Panc1 (cell line): ENCODE results near the gene THAP10. TPM values are rescaled to one million over a fixed set of nuclear protein-coding genes. Genes with fewer than 3 reads are reported as not detected.

Experiments
- total RNA-seq: library from RNA; stranded (reverse); gene quantifications from one replicate; pipeline ENCODE4 v1.2.1, GENCODE V29; 2021; ENCODE audit not compliant: unreplicated experiment

The THAP10 gene
- total RNA-seq, 1 experiment from 2014 or later, result 6.7 TPM

Other genes with a start within 250 kb of the THAP10 start
- 303 TPM for gene UACA, start 128.9 kb downstream of the THAP10 start, total RNA-seq
- 66.3 TPM for gene LARP6, start 38.3 kb downstream of the THAP10 start, total RNA-seq
- gene LRRC49, start 393 bp upstream of the THAP10 start, total RNA-seq, result 8.3 TPM
- 65.4 TPM for gene THSD4, start 223.0 kb upstream of the THAP10 start, total RNA-seq